Stimulated activated CD4-positive, alpha-beta T cell treated with anti-CD3 and anti-CD28 coated beads, Interleukin-2, amount 100 ng/mL, for 4 hours (primary cell): Measurements from ENCODE around the gene TNFRSF14.

ENCODE experiments used
- DNase-seq: peaks from one replicate; pipeline ENCODE4 v3.0.0-alpha.2; 2020; ENCODE audit warnings: low read depth

TNFRSF14 gene

GRCh38 chr1:2602866-2603520, 46.8 kb downstream of the TNFRSF14 start:
- DNase-seq: no peak

GRCh38 chr1:2603521-2604155, 47.5 kb downstream of the TNFRSF14 start:
- DNase-seq: no peak

DNA sequence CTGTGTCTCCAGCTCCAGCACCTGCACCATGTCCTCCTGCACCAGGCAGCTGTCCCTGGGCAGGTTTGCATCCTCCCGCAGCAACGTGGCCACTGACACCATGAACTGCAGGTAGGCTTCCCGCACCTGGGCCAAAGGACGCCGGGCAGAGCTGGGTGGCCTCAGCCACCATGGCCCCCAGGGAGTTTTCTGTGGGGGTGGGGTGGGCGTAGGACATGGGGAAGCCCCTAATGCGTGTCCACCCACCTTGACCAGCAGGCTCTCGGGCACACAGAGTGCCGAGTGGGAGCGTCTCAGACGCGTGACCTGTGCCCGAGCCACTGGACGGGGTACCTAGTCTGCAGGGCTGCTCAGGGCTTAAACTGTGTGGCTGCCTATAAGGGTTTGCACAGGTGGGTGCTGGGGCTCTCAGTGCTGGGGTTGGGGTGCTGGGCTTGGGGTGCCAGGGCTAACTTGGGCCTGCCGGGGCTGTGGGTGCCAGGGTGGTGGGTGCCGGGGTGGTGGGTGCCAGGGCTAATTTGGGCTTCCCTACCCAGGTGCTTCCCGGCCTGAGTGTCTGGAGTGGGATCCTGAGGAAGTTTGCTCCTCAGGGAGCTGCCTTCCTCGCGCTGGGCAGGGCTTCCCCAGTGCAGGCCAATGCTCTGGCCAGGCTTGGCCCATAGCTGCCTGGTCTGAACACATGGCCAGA, 48.1 kb downstream of the TNFRSF14 start:
- DNase-seq: no peak

- no peak for DNase-seq
Observed at GRCh38 chr1:2604844-2605508, 48.8 kb downstream of the TNFRSF14 start.

GRCh38 chr1:2605509-2606395, 49.6 kb downstream of the TNFRSF14 start:
- DNase-seq: no peak

- no peak for DNase-seq
Observed at GRCh38 chr1:2606396-2606880, 50.3 kb downstream of the TNFRSF14 start.

DNA sequence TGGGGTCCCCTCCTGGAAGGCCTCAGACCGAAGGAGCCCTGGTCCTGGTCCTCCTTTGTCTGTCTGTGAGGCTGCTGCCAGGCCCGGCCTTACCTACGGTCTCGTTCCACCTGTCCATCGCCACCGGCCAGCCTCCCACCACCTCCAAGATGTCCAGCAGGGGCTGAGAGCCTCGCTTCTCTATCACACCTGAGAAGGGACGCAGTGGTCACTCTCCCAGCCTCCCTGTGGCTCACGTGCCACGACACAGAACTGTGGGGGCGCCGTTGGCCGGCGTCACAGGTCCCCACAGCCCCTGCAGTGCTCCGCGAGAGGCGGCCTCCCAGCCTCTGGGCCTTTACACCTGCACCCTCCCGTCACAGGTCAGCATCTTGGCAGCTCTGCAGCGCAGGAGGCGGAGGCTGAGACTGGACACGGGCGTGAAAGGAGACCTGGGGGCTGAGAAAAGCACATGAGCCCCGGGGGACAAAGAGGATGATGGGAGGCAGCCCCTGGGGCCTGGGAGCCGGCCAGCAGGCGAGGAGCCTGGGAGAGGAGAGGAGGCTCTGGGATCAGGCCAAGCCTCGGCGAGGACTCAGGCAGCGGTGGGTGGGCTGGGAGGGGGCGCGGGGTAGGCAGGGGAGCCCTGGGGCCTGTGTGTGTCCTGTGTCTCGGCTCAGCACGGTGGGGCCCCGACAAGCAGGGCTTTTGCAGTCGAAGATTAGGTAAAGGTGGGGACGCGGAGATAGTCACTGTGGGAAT, 50.9 kb downstream of the TNFRSF14 start:
- DNase-seq: no peak

DNA sequence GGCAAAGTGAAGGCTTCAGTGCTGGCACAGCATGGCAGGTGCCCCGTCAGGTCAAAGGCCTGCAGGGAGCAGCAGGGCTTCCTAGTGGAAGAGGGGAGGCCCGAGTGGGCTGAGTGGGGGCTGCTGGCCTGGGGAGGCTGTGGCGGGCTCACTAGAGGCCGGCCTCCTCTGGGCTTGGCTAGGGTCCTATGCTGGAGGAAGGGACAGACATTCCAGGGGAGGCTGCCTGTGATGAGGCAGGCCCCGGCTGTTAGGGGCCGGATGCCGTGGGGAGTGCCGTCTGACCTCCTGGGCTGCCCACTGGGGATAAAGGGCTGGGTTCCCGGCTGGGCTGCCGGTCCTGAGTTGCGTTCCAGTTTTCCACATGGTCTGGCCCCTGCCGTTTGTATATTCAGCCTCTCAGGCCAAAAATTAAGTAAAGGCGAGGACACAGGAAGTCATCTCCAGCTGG, 51.5 kb downstream of the TNFRSF14 start:
- DNase-seq: no peak

GRCh38 chr1:2609319-2610035, 53.3 kb downstream of the TNFRSF14 start:
- DNase-seq: no peak

DNA sequence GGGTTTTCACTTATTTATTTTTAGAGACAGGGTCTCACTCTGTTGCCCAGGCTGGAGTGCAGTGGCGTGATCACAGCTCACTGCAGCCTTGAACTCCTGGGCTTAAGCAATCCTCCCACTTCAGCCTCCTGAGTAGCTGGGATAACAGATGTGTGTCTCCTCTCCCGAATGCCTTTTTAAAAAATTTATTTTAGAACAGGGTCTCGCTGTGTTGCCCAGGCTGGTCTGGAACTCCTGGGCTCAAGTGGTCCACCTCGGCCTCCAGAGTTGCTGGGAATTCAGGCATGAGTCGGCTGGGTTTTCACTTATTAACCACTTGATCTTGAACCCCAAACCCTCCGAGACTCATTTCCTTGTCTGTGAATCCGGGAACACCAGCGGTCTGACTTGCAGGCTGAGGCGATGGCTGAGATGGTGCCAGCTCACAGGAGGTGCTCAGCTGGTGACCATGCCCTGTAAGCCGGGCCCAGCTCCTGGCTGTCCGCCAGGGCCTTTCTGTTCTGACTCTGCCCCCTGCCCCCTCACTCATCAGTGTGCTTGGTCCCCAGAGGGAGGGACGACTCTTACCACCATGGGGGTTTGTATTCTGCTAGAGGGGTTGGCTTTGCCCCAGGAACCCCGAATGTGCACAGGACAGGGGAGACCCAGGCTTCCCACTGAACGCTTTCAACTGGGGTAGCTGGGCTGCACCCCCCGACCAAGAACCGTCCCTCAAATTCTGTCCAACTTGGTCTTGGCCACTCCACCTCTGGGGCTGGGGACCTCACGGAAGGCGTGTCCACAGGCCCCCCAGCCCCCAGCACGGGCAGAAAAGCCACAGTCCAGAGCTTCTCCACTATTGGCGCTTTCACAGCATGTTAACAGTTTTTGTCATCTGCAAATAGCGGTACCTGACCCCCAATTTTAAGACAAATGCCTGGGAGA, 54.1 kb downstream of the TNFRSF14 start:
- DNase-seq: no peak

DNA sequence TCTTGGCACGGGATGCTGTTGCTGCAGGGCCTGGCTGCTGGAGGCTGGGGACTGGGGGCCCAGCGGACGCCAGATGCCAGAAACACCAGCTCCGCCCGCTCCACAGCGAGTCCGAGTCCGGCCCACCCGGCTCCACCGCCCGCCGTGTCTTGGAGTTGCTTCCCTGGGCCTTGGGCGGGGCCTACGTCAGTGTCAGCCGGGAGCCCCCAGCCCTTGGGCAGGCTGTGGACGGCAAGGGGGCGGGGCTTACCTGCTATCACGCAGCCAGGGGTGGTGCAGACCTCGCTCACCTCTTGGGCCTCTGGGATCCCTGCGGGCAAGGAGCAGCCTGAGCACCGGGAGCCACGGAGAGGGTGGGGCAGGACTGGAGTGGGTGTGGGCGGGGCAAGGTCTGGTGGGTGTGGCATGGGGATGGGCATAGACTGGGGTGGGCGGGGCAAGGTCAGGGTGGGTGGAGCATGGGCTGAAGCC, 54.9 kb downstream of the TNFRSF14 start:
- no peak for DNase-seq

GRCh38 chr1:2611621-2612437, 55.7 kb downstream of the TNFRSF14 start:
- no peak for DNase-seq

DNA sequence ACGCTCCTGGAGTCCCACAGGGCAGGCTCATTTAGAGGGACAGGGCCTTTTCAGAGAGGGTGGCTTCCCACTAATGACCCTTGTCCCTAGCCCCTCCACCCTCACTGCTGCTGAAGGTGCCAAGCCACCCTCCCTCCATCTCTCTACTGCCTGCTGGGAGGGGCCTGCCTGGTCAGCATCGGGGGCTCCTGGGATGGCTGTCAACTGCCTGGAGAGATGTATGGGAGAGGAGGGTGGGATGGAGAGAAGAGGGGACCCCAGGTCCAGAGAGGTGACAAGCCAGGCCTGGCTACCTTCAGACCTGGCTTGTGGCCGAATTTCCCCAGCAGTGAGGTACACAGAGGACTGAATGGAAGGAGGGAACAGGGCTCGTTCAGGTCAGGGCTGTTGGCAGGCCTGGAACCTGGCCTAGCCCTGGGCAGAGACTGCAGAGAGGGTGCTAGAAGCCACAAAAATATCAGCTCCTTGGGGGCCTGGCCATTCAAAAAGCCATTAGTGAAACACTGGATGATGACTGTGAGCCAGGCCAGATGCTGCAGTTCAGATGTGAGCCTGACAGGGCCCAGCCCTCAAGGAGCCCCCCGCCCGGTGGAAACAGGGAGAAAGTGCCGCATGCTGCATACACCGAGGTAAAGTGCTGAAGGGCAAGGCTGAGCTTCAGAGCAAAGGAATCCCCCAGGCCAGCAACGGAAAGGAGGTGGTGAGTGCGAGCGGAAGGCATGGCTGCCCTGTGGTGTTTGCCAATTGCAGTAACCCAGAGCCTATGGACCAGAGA, 56.6 kb downstream of the TNFRSF14 start:
- DNase-seq: no peak
